NOMO-1 treated with dmso at 0.1 percent for 144 hours (cell line): ENCODE measurements around the gene SRPRB.
"Not testable (repeated sequence)": the region's sequence is repeated elsewhere in the genome, so short reads cannot be mapped to it uniquely, and the experiment has no call there.

Source experiments
- DNase-seq: peaks from one replicate; lab custom pipeline; 2025; ENCODE audit not compliant: unreplicated experiment; lab: John Stamatoyannopoulos, UW

SRPRB gene

DNA sequence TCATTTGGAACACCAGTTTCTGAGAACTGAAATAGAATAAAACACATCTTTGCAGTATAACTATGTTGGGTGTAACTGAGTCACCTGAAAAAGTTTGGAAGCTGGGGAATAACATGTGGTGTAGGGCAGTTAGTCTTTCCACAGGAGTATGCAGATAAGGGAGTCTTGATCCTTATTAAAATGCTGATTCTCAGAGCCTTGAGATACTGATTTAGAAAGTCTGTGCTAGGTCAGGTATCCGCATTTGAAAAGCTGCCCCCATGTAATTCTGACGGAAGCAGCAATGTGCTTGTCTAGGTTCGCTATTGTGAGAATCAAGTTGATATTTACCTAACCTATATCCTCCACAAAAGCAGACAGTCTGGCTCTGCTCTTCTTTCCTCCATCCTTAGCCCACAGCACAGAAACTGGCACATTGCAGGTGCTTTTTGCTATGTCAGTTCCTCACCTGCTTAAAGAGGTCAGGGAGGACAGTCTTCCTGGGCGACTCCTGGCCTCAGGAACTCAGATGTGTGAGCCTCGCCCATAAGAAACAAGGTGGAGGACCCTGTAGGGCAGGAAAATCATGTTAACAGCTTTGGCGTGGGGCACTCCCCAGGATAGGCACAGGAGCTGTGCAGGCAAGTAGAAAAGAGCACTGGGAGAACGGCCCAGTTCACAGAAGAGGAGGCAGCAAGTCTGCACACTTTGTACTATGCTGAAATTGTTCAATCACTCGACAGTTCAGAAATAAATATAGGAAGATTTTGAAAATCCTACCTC, 27.6 kb upstream of the SRPRB start:
- DNase-seq, result no peak

DNA sequence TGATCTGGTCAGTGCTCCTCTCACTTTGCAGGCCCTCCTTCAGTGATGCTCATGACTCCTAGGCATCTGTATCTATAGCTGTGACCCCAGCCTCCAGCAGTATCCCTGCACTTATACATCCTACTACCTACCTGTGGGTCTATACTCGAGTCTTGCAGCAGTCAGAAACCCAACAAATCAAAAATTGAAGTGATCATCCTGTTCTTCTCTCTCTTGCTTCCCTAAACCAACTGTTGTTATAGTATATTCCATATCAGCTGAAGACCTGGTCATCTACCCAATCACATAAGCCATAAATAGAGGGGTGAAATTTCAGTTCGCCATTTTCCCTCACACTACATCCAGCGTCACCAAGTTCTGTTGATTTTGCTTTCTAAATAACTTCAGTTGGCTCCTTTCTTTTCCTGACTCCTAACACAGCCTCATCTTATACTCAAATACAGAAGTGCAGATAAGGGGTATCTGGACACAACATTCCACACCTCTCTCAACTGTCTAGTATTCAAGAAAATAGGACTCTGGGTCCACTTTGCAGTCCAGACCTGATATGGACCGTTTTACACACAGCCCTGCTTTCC, 25.9 kb upstream of the SRPRB start:
- DNase-seq, result no peak

DNA sequence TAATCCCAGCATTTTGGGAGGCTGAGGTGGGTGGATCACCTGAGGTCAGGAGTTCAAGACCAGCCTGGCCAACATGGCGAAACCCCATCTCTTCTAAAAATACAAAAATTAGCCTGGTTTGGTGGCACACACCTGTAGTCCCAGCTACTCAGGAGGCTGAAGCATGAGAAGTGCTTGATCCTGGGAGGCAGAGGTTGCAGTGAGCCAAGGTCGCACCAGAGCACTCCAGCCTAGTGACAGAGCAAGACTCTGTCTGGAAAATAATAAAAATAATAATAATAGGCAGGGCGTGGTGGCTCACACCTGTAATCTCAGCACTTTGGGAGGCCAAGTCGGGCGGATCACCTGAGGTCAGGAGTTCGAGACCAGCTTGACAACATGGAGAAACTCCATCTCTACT, 24.9 kb upstream of the SRPRB start:
- not testable (repeated sequence) for DNase-seq

DNA sequence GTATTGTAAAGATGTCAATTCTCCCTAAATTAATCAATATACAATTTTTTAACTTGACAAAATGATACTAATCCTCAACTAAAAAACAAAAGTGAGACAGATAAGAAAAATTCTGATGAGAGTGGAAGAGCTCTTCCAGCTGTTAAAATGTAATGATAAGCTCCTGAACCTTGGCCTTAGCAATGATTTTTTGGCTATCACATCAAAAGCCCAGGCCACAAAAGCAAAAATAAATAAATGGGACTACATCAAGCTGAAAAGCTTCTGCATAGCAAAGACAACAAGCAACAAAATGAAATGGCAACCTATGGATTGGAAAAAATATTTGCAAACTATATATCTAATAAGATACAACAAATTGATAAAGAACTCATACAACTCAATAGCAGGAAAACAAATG, 24.0 kb upstream of the SRPRB start:
- no peak for DNase-seq

DNA sequence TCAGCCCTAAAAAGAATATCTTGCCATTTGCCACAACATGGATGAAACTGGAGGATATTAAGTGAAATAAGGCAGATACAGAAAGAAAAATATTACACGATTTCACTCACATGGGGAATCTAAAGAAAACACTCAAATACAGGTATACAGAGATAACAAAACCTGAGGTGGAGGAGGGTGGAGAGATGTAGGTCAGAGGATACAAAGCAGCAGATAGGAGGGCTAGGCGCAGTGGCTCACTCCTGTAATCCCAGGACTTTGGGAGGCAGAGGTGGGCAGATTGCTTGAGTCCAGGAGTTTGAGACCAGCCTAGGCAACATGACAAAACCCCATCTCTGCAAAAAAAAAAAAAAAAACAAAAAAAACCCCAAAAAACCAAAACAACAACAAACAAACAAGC, 23.2 kb upstream of the SRPRB start:
- no peak for DNase-seq

DNA sequence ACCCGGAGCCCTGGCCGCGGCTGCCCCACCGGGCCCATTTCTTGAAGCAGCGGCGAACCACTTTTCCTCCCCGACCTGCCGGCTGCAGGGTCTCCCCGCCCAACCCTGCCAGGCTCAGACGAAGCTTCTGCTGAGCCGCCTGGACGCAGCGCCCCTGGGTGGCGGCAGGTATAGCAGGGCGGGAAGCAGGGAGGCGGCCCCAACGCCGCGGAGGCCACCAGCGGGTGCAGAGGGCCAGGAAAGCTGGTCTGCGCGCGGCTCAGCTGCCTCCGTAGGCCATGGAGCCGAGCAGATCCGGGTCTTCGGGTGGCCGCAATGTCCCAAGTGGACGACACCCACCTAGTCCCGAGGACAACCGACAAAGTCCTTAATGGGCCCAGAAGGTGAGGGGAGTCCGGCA, 21.9 kb upstream of the SRPRB start:
- DNase-seq, result no peak

DNA sequence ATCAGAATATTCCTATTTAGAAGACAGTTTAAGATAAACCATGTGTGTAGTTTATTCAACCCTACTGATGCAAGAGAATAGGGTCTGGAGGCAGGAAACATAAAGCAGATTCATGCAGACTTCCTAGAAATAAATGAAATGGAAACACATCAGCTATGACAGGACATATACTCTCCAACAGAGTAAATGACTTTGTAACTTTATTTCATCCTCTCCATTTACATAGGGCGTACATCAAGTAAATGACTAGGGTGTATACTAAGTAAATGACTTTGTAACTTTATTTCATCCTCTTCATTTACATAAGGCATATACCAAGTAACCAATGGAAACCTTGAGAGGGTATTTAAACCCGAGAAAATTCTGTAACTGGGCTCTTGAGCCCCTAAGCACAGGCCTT, 17.6 kb upstream of the SRPRB start:
- DNase-seq, result no peak

DNA sequence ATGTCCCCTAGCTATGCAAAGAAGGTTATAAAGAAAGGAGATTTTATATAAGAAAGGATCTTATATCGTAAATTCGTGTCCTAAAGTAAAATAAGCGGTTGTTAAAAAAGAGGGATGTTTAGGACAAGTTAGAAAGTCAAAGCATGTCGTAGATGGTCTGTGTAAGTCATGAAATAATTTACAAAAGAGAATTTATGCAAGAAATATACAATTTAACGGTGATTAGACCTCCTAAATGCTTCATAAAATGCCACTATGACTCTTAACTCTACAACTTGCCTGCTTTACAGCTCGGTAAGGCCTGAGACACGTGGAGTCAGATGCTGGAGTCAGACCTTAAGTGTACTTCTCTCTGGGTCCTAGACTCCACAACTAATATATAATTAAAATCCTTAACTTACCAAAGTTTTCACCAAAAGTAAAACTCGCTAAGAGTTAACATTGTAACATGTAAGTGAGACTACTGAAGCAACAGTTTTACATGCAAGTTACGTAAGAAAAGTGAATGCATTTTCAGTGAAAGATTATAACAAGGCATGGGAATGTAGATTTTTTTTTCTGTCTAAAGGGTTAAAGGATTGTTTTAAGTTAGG, 13.3 kb upstream of the SRPRB start:
- DNase-seq, result no peak

DNA sequence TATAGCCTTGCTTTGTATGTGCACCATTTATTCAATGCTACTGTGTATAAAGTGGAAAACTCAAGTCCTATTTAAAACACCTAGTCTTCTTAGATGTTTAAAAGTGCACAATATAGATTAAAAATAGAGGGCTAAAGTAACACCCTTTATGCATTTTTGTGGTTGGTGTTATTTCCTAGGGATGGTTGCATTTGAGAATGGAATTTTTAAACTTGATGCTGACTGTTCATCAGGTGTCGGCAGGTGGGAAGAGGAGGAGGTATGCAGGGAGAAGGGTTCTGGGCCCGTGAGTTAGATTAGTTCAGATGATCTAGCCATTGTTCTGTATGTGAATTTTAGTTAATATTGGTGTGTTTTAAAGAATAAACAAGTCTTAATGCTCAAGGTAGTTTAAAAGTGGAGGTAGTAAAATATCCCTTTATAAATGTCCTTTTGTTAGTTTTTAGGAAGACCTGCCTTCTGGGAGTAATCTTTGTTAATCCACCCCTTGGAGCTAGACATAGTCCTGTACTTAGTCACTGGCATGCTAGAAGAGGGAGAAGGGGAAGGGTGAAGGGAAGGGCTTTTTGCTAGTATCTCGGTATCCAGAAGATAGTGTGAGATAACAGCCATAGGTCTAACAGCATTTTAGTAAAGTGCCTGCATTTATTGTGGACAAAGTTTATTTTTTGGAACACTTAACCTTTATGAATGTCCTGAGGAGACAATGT, 8.1 kb upstream of the SRPRB start:
- no peak for DNase-seq

DNA sequence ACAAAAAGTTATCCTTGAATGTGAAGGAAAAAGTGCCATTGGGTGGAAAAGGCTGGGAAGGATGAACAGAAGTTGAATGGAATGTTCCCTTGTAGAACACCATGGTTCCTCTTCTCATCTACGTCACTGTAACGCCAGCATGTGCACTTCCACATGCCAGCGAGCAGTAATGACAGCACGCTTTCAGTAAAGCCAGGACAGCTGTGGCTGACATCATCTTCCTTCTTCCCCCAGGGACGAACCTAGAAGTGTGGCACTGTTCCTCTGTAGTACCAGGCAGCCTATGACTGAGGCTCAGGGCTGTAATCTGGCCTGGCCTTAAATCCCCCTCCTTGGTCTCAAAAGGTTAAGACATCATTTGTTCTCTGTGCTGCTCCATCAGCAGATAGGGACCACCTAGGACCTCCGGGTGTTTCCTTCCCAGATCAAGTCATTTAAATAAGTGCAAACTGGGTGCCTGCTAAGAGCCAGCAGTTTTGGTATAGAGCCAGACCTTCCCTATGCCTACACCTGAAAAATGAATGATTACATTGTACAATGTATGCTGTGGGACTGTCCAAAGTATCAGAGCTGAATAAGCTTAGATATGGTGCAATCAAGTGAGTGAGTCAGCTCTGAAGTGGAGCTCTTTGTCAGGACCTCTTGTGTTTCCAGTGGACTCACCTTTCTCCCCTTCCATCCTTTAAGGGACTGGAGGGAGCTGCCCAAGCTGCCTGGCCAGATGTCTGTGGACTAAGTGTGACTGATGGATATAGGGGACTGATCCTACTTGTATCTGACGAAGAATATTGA, 5.6 kb upstream of the SRPRB start:
- DNase-seq, result peak; percentile 6

DNA sequence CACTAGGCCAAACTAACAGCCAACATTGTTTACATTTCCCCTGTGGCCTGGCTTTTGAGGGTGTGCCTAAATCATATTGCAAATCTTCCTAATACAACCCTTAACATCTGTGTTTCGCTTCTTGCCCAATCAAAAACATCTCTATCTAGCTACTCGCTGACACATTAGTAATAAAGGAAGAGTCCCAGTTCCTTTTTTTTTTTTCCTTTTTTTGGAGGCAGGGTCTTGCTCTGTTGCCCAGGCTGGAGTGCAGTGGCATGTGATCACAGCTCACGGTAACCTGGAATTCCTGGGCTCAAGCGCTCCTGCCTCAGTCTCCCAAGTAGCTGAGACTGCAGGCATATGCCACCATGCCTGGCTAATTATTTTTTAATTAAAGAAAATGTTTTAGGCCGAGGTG, 2.1 kb upstream of the SRPRB start:
- DNase-seq, result peak; percentile 8

DNA sequence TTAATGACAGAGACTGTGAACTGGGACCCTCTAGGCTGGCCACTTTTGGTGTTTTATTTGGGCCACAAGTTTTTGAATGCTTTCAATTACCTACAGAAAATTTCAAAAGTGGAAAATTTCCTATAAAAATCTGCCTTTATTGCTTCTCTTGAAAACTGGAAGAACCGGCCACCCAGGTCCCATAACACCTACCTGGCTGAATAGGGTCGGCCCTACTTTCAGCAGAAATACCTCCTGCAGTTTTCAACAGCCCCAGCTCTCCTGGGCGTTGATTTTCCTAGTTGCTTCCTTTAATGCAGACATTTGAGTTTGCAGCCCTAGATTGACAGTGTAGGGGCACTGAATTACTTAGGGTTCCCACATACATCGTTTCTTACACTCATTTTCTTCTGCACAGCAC, 719 bp upstream of the SRPRB start:
- DNase-seq, result no peak

DNA sequence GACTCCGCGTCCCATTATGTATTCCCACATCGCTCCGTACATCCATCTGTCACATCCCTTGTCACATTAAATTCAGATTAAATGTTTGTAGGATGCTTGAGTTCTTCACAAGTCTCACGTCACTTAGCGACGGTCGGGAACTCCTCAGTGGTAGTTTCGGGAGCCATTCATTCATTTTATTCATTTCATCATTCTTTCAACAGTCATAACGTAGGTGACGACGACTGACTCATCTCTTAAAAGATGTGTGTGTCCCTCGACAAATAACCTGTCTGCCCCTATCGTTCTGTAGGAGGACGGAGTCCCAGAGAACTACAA, 272 bp upstream of the SRPRB start:
- no peak for DNase-seq

DNA sequence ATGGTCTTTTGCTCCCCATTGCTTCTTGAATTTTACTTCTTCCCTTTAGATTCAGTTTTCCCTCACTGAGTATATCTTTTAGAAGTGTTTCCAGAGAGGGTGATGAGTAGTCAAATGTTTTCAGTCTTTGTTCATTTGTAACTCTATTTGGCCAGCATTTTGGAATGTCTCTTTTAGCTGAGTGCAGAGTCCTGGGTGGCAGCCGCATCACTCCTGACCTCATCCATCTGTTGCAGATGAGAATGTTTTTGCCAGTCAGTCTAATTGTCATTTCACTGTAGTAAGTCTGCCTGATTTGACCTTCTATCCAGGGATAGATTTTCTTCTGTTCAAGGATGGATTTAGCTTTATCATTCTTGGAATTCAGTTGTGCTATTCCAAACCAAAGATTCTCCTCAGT, 7.3 kb downstream of the SRPRB start:
- no peak for DNase-seq

DNA sequence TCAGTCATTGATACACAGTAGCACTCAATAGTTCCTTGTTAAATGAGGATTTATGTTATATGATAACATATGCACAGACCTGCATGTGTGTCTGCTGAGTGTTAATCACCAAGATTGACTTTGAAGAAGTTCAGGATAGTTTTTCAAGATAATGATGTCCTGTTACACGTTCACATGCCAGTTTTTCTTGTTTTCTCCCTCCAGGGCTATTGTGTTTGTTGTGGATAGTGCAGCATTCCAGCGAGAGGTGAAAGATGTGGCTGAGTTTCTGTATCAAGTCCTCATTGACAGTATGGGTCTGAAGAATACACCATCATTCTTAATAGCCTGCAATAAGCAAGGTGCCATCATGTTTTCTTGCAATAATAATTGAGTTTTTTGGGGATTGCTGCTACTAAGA, 9.8 kb downstream of the SRPRB start:
- no peak for DNase-seq

DNA sequence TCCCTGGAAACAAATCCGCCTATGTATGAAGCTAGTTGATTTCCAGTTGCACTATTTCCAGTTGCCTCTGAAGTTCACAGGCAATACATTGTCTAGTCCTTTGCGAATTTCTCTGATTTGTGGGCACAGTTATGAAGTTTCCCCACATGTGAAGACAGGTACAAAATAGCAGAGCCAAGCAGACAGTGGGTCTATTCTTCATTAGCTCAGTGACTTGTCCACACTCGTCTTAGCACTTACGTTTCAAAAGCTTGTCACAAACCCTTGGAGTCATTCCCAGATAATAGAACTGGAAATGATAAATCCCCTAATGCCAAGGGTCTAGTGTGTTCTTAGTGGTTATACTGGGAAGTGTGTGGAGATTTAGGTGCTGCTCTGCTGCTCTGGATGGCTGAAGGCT, 14.5 kb downstream of the SRPRB start:
- no peak for DNase-seq

DNA sequence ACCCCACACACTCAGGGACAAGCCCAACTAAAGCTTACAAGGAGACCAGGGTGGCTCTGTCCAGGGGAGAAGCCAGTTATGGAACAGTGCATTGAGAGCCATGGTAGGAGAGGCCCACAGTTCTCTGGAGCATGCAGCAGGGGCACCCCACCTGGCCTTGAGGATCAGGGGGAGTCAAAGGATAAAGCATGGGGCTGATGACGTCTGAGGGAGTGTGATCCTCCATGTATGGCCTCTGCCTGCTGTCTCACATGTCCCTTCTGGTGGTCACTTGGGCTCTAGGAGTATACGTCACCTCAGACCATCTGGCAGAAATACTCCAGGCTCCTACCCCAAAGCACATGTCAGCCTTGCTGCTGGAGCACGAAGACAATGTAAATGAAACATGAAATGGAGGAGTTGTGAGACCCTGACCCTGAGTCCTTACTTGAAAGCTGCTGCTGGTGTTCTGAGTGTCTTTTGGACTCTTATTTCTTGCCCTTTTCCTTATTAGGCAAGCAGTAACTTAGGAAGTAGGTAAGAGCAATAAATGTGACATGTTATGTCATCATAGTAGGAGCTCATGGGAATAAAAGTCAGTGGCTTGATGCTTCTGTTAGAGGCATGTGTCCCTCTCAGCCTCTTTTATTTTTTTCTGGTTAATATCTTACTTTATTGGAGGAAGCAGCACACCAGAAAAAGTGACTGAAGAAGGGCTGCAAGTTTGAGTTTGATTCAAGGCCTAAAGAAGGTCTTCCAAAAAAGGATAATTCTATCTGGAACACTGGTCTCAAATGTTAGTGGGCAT, 15.5 kb downstream of the SRPRB start:
- DNase-seq, result no peak

DNA sequence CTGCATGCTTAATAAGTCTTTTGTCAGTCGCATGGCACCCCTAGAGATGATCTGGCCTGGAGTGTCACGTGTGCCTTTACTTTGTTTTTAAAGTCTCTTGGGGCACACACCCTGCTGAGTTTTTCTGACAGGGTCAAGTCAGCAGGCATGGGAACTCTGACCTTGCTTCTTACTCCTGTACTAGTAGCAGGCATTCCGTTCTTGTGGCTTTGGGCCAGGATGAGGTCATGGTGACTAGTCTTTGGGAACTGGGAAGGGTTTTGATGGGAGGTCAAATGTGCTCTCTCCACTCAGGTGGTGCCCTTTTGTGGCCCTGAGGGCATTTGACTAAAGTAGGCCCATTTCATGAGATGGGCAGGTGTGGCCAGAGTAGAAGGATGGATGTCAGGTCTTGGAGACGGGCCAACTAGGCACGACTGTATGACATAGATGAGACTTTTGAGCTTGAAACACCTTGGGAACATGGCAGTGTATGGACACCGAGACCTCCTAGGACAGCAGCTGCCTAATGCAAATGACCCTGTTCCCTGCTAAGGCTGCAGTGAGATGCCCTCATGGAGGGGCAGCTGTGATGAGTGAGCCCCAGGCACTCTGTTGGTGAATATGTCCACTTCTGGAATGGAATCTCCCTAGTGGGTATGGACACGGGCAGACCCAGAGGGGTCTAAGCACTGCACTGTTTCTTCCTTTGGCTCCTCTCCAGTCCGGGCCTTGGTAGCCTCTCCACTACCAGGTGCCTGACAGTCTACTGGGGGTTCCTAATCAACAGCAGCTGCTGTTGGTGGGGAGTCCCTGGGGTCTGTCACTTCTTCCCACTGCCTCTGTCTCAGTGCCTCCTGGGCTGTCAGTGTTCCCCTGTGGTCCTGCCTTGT, 16.4 kb downstream of the SRPRB start:
- DNase-seq, result no peak

DNA sequence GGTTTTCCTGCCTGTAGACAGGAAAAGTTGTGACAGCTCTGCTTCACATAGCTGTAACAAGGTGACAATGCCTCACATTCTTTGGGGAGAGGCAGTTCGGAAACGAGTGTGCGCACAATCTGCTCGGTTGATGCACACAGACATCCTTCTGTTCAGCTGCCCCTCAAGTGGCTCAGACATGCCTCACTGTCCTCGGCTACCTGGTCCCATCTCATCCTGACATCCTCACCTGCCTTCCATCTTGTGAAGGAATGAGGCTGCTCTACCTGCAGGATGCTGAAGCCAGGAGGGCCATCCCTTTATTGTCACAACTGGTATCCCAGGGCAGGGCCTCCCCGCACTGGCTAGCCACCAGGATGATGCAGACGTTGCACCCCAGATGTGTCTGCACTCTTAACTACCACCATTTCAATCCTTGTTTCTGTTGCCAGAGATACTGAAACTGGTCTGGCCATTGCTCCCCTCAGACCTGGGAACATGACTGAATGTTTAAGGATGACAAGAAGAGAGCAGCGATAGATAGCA, 19.4 kb downstream of the SRPRB start:
- no peak for DNase-seq
